ACHN (cell line): ENCODE measurements around the gene HYAL2.
A peak's percentile ranks its signal among the peaks of the same experiment; 100 is the strongest.

Source experiments
- DNase-seq: peaks from one replicate; pipeline ENCODE4 v3.0.0-alpha.2; 2015
- in situ Hi-C: cut with HindIII; loops from 2 replicates; pipeline ENCODE4 v1.10.0; 2017; ENCODE audit warnings: low sequenced_read_pairs, low pct_ligation_motif_present, low pct_unique_long_range_greater_than_20kb

Gene HYAL2

GRCh38 chr3:50334339-50335075 is 12.0 kb upstream of the HYAL2 start:
- no peak for DNase-seq
- in situ Hi-C loops, result no loop called here

GRCh38 chr3:50333744-50334328 is 11.3 kb upstream of the HYAL2 start:
- in situ Hi-C loops, result no loop called here
- no peak for DNase-seq

- no peak for DNase-seq
- in situ Hi-C loops, result no loop called here
These were observed 8.9 kb upstream of the HYAL2 start for GRCh38 chr3:50331364-50331907.

DNA sequence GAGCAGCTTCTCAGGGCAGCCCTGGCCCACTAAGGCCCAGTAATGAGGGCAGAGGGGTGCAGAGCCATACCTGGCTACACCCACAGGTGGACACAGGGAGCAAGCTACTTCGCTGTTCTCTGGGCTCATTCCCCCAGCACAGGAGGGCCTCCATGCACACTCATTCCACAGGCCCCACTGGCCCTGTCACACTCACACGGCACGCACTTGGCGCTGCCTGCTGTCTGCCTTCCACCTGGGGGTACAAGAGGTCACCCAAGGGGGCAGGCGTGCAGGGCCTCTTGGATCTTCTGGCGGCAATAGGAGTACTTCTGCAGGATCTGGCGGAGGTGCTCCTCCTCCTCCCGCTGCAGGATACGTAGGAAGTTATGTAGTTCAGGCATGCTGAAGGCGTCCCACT is 7.8 kb upstream of the HYAL2 start:
- in situ Hi-C loops, result no loop called here
- no peak for DNase-seq

- peak; percentile 95 for DNase-seq
- in situ Hi-C loops, result no loop called here
These were observed 5.6 kb upstream of the HYAL2 start, which contains the start of gene TUSC2 for GRCh38 chr3:50327943-50328691. TSS of gene TUSC2 (minus strand) at chr3:50328223. CDS start at chr3:50328099, 124 bp downstream.

DNA sequence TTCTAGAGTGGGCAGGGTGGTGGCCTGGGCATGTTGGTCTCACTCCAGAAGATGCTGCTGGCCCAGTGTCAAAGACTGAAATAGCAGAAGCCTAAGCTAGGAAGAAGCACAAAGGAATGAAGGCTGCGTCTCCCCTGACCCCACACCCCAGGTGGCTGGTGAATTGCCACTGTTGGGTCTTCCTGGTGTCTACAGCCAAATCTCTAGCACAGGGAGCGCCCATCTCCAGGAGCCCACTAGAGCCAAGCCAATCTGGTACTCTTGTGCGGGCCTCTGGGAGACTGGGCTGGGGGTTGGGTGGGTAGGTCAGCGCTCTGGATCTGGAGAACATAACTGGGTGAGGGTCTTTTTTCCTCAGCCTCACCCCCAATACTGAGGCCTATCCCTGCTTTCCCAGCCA is 4.6 kb upstream of the HYAL2 start:
- in situ Hi-C loops, result no loop called here
- DNase-seq, result no peak

- in situ Hi-C loops, result no loop called here
- DNase-seq, result no peak
These were observed 3.6 kb upstream of the HYAL2 start for GRCh38 chr3:50326182-50326541.

DNA sequence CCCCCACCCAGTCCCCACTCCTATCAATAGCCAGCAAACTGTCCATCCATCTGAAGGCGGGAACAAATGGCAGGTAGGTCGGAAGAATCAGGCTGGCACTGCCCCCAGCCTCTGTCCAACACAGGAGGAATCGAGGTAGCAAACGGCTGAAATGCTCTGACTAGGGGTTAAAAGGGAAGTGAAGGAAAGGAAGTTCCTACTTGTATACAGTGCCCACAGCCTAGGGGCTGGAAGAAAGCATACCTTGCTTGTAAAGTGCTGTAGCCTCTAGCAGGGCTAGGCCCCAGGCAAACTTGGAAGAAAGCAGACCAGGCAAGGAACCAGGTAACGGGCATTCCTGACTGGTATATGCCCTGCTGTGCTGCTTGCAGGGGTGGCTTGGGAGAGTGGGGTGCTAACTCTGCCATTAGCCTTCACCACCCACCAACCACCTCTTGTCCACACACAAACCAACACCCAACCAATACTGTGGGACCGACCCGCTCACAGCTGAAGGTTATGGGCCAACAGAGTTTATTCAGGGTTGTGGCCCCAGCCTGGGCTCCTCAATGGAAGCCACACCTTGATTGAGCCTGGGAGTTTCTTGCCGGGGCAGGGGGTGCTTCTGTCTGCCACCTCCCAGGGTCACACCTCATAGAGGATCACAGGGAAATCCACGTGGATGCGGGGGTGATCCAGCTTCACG is 3.1 kb upstream of the HYAL2 start:
- in situ Hi-C loops, result no loop called here
- no peak for DNase-seq

- in situ Hi-C loops, result no loop called here
- DNase-seq, result no peak
These were observed 2.6 kb upstream of the HYAL2 start for GRCh38 chr3:50325113-50325480.

GRCh38 chr3:50324351-50325112 is 2.0 kb upstream of the HYAL2 start:
- in situ Hi-C loops, result no loop called here
- DNase-seq, result peak; percentile 72

DNA sequence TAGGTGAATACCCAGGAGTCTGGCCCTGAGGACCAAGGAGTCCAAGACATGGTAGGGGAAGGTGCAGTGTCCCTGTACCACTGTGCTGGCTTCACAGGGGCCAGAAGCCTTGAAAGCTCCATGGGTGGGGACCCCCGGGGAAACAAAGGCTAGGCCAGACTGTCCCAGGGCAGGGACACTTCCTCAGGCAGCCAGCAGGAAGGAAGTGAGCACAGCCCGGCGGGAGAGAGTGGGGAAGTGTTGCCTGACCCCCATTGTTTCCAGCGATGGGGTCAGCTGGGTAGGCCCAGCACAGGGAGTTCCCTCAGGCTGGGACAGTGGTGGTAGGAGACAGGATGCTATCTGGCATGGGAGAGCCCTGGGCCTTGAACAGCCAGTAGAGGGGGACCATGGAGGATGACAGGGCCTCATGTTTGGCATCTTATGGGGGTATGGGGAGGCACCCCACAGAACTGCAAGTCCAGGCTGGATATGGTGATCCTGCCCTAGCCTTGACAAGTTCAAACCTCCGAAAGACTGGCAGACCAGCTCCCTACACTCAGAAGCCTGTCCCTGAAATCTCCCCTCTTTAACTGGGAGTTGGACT is 1.2 kb upstream of the HYAL2 start:
- in situ Hi-C loops, result no loop called here
- DNase-seq, result no peak

- no peak for DNase-seq
- in situ Hi-C loops, result no loop called here
These were observed 601 bp upstream of the HYAL2 start for GRCh38 chr3:50323092-50323600.

GRCh38 chr3:50322115-50322385 is 495 bp downstream of the HYAL2 start:
- in situ Hi-C loops, result no loop called here
- DNase-seq, result no peak

DNA sequence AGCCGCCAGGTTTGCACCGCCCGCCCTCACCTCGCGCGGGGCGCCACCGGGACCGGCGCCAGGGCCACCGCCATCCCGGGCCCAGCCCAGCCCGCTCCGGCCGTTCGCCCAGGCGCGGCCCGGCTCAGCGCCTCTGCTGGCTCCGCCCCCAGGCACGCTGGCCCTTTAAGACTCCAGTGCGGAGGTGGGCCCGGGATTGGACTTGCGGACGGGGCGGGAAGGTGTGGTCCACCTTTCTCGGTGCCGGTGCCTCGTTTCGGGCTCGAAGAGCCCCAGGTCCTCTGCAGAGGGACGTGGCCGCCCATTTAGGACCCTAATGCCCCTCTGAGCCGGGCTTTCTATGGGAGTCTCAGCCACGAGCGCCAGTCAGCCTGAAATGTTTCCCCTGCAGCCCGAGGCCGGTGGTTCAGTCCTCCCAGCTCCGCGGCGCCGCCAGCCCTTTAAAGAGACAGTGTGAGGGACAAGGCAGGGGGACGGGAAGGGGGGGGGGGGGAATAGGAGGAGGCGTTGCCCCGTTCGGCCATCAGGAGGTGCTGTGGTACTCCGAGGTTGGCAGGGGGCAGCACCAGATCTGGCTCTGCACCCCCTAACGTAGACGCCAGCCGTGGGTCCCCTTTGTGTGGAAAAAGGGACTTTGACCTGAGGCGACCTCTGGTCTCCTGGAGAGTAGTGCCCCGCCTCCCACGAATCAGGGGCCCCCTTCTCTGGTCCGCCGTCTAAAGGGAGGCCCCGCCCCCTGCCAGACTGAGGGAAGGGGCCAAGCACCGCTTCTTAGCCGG is 1.0 kb downstream of the HYAL2 start:
- in situ Hi-C loops, result no loop called here
- peak; percentile 87 for DNase-seq

DNA sequence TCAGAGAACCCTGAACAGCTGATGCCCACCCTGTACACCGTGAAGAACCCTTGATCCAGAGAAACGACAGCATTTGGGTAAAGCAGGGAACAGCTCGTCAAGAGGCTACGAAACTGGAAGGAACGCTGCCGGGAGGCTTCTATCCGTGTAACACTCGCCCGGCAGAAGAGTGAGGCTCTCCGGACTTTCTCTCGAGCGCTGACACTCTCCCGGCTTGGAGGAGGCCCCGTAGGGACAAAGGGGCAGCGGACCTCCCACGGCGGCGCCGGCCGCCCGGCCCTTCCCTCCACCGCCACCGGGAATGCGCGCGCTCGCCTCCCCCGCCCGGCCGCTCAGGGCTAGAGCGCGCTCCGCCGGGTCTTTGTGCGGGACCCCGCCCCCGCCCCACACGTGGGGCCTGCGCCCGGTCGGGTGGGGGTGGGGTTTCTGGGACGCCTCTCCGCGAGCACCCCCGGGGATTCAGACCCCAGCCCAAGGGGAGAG is 1.7 kb downstream of the HYAL2 start:
- in situ Hi-C loops, result no loop called here
- peak; percentile 70 for DNase-seq

- no peak for DNase-seq
- in situ Hi-C loops, result no loop called here
These were observed 2.5 kb downstream of the HYAL2 start for GRCh38 chr3:50319894-50320625.
